GF-D8 (cell line): ENCODE measurements around the gene MRPL54.

Experiments used
- DNase-seq: peaks from one replicate; lab custom pipeline; 2025; lab: John Stamatoyannopoulos, UW

MRPL54 gene

GRCh38 chr19:3769494-3769893 is 7.0 kb downstream of the MRPL54 start:
- no peak for DNase-seq

GRCh38 chr19:3770136-3770999 is 7.9 kb downstream of the MRPL54 start:
- no peak for DNase-seq

- no peak for DNase-seq
These were observed 8.8 kb downstream of the MRPL54 start for GRCh38 chr19:3771000-3771905.

- no peak for DNase-seq
These were observed 9.5 kb downstream of the MRPL54 start, which contains the start of gene RAX2 for GRCh38 chr19:3771906-3772455. Gene RAX2 (minus strand): TSS chr19:3772228. CDS start chr19:3771742, 486 bp downstream.

- DNase-seq: no peak
These were observed 11.5 kb downstream of the MRPL54 start for GRCh38 chr19:3773814-3774515.

GRCh38 chr19:3774621-3775373 is 12.3 kb downstream of the MRPL54 start:
- no peak for DNase-seq

GRCh38 chr19:3775374-3775711 is 12.9 kb downstream of the MRPL54 start:
- DNase-seq: no peak

- DNase-seq: no peak
These were observed 13.3 kb downstream of the MRPL54 start for GRCh38 chr19:3775831-3776230.

GRCh38 chr19:3776479-3777040 is 14.1 kb downstream of the MRPL54 start:
- DNase-seq: no peak

GRCh38 chr19:3778104-3778867 is 15.8 kb downstream of the MRPL54 start:
- no peak for DNase-seq

GRCh38 chr19:3778899-3779723 is 16.6 kb downstream of the MRPL54 start:
- no peak for DNase-seq

GRCh38 chr19:3780786-3781304 is 18.4 kb downstream of the MRPL54 start:
- no peak for DNase-seq

GRCh38 chr19:3781603-3782002 is 19.1 kb downstream of the MRPL54 start:
- DNase-seq: no peak

GRCh38 chr19:3782330-3782729 is 19.8 kb downstream of the MRPL54 start:
- no peak for DNase-seq

- DNase-seq: no peak
These were observed 20.4 kb downstream of the MRPL54 start for GRCh38 chr19:3782903-3783302.

- DNase-seq: no peak
These were observed 21.4 kb downstream of the MRPL54 start for GRCh38 chr19:3783660-3784584.

GRCh38 chr19:3784607-3785450 is 22.3 kb downstream of the MRPL54 start:
- no peak for DNase-seq
